ENCODE results near the gene RNU5B-1. TPM values are rescaled to one million over a fixed set of nuclear protein-coding genes. Genes with fewer than 3 reads are reported as not detected.

Gene RNU5B-1
- total and polyA plus RNA-seq, 9 of the 15 experiments (the other 6 are each of a cell fraction or from before 2014, with no cell fraction given): 14.2 TPM; not detected in 8

- TF ChIP-seq HBP1 (CRISPR knock-in tag; IDR thresholded peaks at IDR 0.05) (0 out of 2 replicates have a peak, but pooled peaks have one; percentile 50), SRF (CRISPR knock-in tag; IDR thresholded peaks at IDR 0.05) (peak in 1 of 2 experiments; percentile 57; a peak in 1 of 4 replicates), RAD21 (CRISPR knock-in tag; conservative IDR thresholded peaks at IDR 0.05 in 1 of 2, IDR thresholded peaks at IDR 0.05 in 1 of 2) (peak; percentile 97 to 98), ZNF263 (CRISPR knock-in tag; IDR thresholded peaks at IDR 0.05; ENCODE audit: borderline replicate concordance) (no peak; the same call in 1 of the 2 replicates), CBX1 (IDR thresholded peaks at IDR 0.05; ENCODE audit: low read depth) (no peak), NR4A1 (CRISPR knock-in tag; IDR thresholded peaks at IDR 0.05) (no peak), NR4A1 (tag; IDR thresholded peaks at IDR 0.05) (no peak), ZMIZ1 (IDR thresholded peaks at IDR 0.05; ENCODE audit: low read depth in 2 of 2, low read length in 2 of 2) (no peak; a peak in 1 of 4 replicates), ZNF707 (CRISPR knock-in tag; conservative IDR thresholded peaks at IDR 0.05) (no peak), CXXC5 (CRISPR knock-in tag; IDR thresholded peaks at IDR 0.05) (peak; percentile 33; the same call in 1 of the 2 replicates), TARDBP (IDR thresholded peaks at IDR 0.05) (no peak; the same call in 1 of the 2 replicates)
- TF ChIP-seq, protein P1, sequence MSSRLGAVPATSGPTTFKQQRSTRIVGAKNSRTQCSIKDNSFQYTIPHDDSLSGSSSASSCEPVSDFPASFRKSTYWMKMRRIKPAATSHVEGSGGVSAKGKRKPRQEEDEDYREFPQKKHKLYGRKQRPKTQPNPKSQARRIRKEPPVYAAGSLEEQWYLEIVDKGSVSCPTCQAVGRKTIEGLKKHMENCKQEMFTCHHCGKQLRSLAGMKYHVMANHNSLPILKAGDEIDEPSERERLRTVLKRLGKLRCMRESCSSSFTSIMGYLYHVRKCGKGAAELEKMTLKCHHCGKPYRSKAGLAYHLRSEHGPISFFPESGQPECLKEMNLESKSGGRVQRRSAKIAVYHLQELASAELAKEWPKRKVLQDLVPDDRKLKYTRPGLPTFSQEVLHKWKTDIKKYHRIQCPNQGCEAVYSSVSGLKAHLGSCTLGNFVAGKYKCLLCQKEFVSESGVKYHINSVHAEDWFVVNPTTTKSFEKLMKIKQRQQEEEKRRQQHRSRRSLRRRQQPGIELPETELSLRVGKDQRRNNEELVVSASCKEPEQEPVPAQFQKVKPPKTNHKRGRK (tag; IDR thresholded peaks at IDR 0.05): peak; percentile 94
- TF ChIP-seq, protein P2, sequence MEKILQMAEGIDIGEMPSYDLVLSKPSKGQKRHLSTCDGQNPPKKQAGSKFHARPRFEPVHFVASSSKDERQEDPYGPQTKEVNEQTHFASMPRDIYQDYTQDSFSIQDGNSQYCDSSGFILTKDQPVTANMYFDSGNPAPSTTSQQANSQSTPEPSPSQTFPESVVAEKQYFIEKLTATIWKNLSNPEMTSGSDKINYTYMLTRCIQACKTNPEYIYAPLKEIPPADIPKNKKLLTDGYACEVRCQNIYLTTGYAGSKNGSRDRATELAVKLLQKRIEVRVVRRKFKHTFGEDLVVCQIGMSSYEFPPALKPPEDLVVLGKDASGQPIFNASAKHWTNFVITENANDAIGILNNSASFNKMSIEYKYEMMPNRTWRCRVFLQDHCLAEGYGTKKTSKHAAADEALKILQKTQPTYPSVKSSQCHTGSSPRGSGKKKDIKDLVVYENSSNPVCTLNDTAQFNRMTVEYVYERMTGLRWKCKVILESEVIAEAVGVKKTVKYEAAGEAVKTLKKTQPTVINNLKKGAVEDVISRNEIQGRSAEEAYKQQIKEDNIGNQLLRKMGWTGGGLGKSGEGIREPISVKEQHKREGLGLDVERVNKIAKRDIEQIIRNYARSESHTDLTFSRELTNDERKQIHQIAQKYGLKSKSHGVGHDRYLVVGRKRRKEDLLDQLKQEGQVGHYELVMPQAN (IDR thresholded peaks at IDR 0.05; ENCODE audit: borderline replicate concordance): peak; percentile 48; the same call in 1 of the 2 replicates
- TF ChIP-seq, protein P3, sequence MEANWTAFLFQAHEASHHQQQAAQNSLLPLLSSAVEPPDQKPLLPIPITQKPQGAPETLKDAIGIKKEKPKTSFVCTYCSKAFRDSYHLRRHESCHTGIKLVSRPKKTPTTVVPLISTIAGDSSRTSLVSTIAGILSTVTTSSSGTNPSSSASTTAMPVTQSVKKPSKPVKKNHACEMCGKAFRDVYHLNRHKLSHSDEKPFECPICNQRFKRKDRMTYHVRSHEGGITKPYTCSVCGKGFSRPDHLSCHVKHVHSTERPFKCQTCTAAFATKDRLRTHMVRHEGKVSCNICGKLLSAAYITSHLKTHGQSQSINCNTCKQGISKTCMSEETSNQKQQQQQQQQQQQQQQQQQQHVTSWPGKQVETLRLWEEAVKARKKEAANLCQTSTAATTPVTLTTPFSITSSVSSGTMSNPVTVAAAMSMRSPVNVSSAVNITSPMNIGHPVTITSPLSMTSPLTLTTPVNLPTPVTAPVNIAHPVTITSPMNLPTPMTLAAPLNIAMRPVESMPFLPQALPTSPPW (CRISPR knock-in tag; IDR thresholded peaks at IDR 0.05): peak; percentile 17; the same call in 1 of the 2 replicates
These were observed 14.4 kb downstream of the RNU5B-1 start (continued) for GRCh38 chr15:65318870-65319356.

Measured in K562 (cell line).